Measurements from ENCODE around the gene SCARB1.

- TF ChIP-seq POLR2AphosphoS5 (IDR thresholded peaks at IDR 0.05; ENCODE audit: borderline replicate concordance, low read depth, low read length) (no peak), EZH2 (IDR thresholded peaks at IDR 0.05) (no peak)
These were observed 108.5 kb downstream of the SCARB1 start for GRCh38 chr12:124754949-124755800.

Data from SK-N-MC (cell line).